Brain microvascular endothelial cell (primary cell): ENCODE measurements around the gene SNRPD2.
"Not testable (repeated sequence)": the region's sequence is repeated elsewhere in the genome, so short reads cannot be mapped to it uniquely, and the experiment has no call there.

Source experiments
- DNase-seq: peaks from one replicate; pipeline ENCODE4 v3.0.0-alpha.2; 2020
- H3K27ac ChIP-seq: fragments of 250-450 bp; sonication (Bioruptor Pico); 2 replicates; pipeline ENCODE4 v1.5.1; 2020; ENCODE audit warnings: mild to moderate bottlenecking, moderate library complexity
- H3K27me3 ChIP-seq: fragments of 250-450 bp; sonication (Bioruptor Pico); replicated peaks from 2 replicates; pipeline ENCODE4 v1.5.1; 2020; ENCODE audit warnings: mild to moderate bottlenecking
- H3K36me3 ChIP-seq: fragments of 250-450 bp; sonication (Bioruptor Pico); replicated peaks from 2 replicates; pipeline ENCODE4 v1.5.1; 2020; ENCODE audit warnings: mild to moderate bottlenecking
- H3K4me3 ChIP-seq: 2 replicates; pipeline ENCODE4 v1.5.1; 2011; ENCODE audit warnings: low read depth, mild to moderate bottlenecking, control low read depth, low read length, moderate library complexity
- in situ Hi-C: cut with HindIII; loops from 2 replicates; pipeline ENCODE4 v1.10.0; 2017; ENCODE audit warnings: low sequenced_read_pairs, low pct_ligation_motif_present
- TF ChIP-seq, protein P1 (sequence below): IDR thresholded peaks from 2 replicates; pipeline ENCODE4 v1.5.1; 2011; ENCODE audit warnings: low read depth, mild to moderate bottlenecking, moderate library complexity, low read length, control low read depth, inconsistent platforms; ENCODE audit errors: missing control alignments

Gene SNRPD2

DNA sequence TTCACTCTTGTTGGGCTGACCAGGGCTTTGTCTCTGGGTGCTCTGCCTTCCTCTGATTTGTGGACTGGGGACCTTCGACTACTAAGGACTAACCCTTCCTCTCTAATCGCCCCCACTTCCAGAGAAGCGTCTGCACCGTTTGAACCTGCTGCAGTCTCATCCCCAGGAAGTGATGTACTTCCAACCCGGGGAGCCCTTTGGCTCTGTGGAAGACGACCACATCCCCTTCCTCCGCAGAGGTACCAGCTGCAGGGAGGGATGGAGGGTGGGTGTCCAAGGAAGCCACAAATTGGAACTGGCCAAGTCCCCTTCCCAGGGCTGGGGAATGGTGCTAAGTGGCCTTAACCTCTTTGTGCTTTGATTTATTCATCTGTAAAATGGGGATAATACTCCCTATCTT, 9.9 kb upstream of the SNRPD2 start:
- Histone ChIP-seq H3K4me3 (no peak overlapping the region), H3K36me3 (peaks cover 19% of the 10 kb centered on the region), H3K27me3 (no peaks in the 10 kb centered on the region), H3K27ac (no peak overlapping the region)
- in situ Hi-C loops: no loop called here
- TF ChIP-seq, protein P1, sequence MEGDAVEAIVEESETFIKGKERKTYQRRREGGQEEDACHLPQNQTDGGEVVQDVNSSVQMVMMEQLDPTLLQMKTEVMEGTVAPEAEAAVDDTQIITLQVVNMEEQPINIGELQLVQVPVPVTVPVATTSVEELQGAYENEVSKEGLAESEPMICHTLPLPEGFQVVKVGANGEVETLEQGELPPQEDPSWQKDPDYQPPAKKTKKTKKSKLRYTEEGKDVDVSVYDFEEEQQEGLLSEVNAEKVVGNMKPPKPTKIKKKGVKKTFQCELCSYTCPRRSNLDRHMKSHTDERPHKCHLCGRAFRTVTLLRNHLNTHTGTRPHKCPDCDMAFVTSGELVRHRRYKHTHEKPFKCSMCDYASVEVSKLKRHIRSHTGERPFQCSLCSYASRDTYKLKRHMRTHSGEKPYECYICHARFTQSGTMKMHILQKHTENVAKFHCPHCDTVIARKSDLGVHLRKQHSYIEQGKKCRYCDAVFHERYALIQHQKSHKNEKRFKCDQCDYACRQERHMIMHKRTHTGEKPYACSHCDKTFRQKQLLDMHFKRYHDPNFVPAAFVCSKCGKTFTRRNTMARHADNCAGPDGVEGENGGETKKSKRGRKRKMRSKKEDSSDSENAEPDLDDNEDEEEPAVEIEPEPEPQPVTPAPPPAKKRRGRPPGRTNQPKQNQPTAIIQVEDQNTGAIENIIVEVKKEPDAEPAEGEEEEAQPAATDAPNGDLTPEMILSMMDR: no peak
- DNase-seq: no peak

DNA sequence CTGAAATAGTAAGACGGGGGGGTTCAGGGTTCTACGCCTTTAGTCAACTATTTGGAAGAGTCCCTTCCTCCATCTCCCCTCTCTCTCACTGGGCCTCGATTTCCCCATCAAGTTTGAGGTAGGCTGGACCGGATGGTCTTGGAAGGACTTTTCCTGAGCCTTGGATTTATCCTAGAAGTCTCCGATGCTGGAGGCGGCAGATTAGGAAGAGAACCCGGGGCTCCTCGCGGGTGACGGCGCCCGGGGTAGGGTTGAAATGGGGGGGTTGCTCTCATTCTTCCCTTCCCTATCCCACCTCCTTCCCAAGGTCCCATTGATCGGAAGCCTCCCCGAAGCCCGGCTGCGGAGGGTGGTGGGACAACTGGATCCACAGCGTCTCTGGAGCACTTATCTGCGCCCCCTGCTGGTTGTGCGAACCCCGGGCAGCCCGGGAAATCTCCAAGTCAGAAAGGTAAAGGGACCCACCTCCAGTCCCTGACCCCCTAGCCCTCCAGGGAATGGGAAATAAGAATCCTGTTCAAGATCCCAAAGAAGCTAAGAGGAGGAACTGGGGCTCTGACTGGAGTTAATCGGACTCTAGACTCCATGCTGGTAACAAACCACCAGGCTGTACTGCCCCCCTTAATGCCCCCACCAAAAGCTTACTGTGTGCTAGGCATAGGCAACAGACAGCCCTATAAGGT, 1.5 kb upstream of the SNRPD2 start:
- in situ Hi-C loops: no loop called here

DNA sequence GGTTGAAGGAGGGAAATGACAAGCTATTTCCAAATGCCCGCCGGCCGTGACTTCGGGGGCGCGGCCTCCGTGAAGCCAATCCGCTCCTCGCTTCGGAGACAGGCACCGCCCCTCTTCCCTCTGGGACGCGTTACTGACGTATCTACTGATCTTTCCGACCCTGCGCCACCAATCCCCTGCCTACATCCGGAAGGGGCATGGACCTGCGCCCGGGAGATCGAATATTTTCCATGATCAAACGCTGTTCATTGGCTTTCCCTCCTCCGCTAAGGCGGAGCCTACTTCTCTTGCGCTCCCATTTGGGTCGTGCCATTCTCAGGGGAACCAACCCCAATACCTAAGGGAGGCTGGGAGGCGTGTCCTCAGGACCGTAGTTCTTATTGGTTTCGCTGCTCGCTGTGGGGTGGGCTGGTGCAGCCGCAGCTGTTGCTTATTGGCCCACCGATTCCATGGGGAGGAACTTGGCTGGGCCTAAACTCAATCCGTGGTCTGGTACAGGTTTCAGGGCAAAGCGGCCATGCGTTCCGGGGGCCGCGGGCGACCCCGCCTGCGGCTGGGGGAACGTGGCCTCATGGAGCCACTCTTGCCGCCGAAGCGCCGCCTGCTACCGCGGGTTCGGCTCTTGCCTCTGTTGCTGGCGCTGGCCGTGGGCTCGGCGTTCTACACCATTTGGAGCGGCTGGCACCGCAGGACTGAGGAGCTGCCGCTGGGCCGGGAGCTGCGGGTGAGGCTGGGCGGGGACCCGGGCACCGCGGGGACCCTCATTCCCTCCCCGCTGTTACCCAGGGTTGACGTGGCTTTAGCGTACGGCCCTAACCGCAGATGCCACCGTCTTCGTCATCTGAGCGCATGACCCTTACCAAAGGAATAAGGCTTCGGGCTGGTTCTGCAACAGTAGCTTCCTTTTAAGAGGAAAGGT, 693 bp upstream of the SNRPD2 start, which contains the start of gene QPCTL:
QPCTL (plus strand) TSS at position 480 of the 919 bp plus-strand sequence; CDS start at position 518, 38 bp downstream.
- Histone ChIP-seq H3K27me3 (no peaks in the 10 kb centered on the region), H3K4me3 (peak within 1 kb of the TSS; percentile 94), H3K36me3 (peaks cover 19% of the 10 kb centered on the region), H3K27ac (peak within 1 kb of the TSS; percentile 71)
- DNase-seq: peak; percentile 99
- TF ChIP-seq, protein P1: no peak
- in situ Hi-C loops: no loop called here

More for the DNA sequence above, 1.5 kb upstream of the SNRPD2 start:
- TF ChIP-seq, protein P1: peak; percentile 95
- H3K4me3 ChIP-seq: peak overlapping the region; percentile 94
- peak; percentile 65 for DNase-seq
- peak overlapping the region; percentile 71 for H3K27ac ChIP-seq
- no peaks in the 10 kb centered on the region for H3K27me3 ChIP-seq
- H3K36me3 ChIP-seq: peaks cover 12% of the 10 kb centered on the region

DNA sequence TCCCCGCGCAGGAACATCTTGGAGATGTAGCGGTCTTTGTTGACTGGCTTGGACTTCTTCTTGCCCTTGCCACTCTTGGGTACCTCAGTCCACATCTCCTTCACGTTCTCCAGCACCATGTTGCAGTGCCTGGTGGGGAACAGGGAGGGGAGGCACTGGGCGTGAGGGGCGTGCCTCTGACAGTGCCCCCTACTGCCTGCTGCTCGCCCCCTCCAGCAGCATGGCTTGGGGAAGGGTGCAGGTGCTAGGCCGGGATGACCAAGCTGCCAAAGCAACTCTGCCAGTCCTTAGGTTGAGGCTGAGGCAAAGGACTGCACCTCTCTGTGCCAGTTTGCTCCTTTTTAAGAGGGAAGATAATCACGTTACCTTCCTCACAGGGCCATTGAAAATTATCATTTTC, 4.2 kb downstream of the SNRPD2 start:
- no peak for DNase-seq
- in situ Hi-C loops: no loop called here
- Histone ChIP-seq H3K27ac (no peak overlapping the region), H3K36me3 (peaks cover 35% of the 10 kb centered on the region), H3K4me3 (no peak overlapping the region), H3K27me3 (no peaks in the 10 kb centered on the region)
- TF ChIP-seq, protein P1: peak; percentile 6

DNA sequence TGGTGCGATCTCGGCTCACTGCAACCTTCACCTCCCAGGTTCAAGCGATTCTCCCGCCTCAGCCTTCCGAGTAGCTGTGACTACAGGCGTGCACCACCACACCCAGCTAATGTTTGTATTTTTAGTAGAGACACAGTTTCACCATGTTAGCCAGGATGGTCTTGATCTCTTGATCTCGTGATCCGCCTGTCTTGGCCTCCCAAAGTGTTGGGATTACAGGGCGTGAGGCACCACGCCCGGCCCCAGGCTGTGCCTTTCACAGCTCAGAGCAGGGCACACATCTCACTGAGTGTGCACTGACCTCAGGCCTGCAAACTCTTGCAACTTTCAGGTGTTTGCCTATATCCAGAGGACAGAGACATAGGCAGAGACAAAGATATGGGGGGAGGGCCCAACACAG, 6.7 kb downstream of the SNRPD2 start:
- DNase-seq, H3K27me3 ChIP-seq, H3K4me3 ChIP-seq, H3K27ac ChIP-seq, in situ Hi-C loops: not testable (repeated sequence)
- peaks cover 35% of the 10 kb centered on the region for H3K36me3 ChIP-seq

DNA sequence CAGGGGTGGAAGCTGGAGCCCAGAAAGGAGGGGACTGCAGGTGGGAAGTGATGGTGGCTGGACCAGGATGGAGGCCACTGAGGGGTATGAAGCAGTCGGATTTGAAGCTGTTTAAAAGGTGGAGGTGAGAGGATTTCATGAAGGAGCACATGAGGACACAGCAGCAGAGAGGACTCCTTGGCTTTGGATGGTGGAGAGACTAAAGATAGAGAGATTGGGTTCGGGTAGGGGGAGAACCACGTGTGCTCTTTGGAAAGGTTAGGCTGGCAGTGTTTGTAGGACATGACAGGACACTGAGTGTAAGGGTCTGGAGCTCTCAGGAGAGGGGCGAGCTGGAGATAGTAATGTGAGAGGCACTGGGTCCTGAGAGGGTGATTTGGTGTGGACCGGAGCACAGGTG, 8.8 kb downstream of the SNRPD2 start:
- in situ Hi-C loops: no loop called here
- Histone ChIP-seq H3K27me3 (no peaks in the 10 kb centered on the region), H3K36me3 (peaks cover 28% of the 10 kb centered on the region), H3K27ac (no peak overlapping the region), H3K4me3 (no peak overlapping the region)
- TF ChIP-seq, protein P1: no peak
- no peak for DNase-seq
